ENCODE results near the gene CHSY3.

The CHSY3 gene

GRCh38 chr5:129951039-129951438, 46.8 kb downstream of the CHSY3 start:
- DNase-seq, result no peak

- DNase-seq, result no peak
These were observed 54.3 kb downstream of the CHSY3 start for GRCh38 chr5:129958581-129958980.

GRCh38 chr5:129960831-129961230, 56.6 kb downstream of the CHSY3 start:
- DNase-seq, result no peak

DNA sequence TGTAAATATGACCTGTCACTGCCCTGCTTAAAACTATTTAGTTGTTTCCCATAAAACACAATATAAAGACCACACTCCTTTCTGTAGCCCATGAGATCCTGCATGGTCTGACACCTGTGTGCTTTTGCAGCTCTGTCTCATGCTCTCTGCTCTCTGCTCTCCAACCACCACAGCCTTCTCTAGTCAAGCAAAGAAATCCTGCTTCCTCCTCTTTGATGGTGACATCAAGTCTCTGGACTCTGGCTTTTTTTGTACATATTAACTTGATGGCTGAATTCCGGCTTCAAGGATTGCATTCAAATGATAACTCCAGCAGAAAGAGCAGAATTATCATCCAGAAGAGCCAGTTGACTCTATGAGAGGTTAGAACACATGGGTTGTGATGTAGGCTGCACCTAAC, 58.2 kb downstream of the CHSY3 start:
- DNase-seq, result no peak

DNA sequence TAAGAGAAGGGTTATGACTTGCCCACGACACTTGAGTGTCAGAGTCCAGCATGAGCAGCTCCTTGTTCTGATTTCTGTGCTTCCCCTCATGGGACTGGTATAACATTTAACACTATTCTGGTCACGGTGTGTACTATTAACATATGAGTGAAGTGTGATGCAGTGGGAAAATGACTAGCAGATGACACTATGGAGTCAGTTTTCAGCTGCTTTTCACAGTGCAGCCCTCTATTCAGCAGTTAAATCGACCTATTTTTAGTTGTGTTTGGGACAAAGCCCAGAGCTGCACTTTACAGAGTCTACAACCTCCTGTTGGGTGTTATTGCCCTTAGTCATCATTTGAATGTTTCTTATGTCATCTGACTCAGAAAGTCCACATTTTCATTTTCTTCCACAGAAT, 59.1 kb downstream of the CHSY3 start:
- DNase-seq, result no peak

GRCh38 chr5:129966071-129966470, 61.8 kb downstream of the CHSY3 start:
- no peak for DNase-seq

GRCh38 chr5:129971714-129972113, 67.4 kb downstream of the CHSY3 start:
- DNase-seq, result no peak

DNA sequence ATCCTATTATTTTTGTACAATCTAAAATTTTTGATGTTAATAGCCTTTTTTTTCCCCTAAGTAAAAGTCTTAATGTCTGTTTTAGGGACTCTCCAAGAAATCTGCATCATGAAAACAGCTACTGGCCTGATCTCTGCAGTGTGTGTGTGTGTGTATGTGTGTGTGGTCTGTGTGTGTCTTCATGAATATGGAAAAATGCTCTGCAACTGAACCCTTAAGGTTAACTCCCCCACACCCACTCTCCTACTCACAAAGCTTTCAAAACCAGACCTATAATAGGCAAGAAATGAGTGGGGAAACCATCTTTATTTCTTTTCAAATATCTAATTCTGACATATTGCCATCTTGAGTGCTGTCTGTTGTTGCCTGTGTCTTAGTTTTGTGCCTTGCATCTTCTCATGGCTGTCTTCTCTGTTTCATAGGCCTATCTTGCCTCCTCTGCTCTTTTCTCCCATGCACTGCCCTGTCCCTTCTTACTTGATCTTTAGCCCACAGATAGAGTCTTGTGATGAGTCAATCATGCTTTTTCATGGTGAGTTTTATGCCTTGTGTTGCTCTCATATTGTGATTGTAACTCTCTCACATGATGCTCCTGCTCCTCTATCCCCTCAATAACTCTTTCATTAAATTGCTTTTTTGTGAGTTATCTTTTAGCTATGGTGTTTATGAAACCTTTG, 68.3 kb downstream of the CHSY3 start:
- no peak for DNase-seq

DNA sequence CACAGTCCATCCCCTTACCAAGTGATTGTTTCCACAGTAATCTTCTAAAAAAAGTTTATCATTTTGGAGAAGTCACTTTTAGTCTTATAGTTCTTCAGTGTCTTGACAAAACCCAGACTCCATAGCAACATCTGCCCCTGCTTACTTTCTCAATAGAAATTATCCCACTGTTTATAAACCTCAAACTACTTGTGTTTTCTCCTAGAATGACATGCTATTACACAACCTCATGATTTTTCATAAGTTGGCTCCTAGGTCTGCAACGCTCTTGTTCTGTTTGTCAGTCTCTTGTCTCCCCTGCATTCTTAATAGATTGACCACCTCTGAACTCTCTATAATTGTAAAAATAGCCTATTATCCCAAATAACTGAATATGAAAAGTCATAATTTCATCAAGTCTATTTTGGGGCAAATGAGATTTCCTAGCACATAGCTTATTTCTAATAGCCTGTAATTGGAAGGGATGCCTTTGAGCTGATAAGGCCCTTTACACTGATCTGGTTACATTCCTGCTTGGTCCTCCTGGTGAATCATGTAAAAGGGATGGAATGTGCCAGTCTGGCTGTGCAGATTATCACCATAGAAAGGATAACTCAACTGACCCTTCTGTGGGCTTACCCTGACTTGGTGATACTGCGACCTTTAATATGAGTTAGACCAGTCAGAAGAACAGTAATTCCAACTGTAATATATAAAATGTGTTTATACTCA, 69.6 kb downstream of the CHSY3 start:
- no peak for DNase-seq

- DNase-seq, result no peak
These were observed 73.5 kb downstream of the CHSY3 start for GRCh38 chr5:129977810-129978209.

DNA sequence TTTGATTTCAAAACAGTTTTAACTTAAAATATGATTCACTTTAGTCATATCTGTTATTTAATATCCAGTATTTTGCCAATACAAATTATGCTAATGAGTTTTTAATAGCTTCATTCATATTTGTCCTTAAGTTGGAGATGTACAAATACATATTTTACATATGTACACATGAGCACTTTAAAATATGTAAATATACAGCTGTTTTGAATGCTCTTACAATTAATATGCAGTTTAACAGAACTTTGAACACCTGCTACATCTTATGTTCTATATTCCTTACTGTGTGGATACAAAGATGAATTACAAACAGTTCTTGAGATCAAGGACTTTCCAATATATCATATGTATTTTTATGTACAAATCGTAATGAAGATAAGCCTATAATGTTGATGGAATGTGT, 74.0 kb downstream of the CHSY3 start:
- DNase-seq, result no peak

- DNase-seq, result no peak
These were observed 84.2 kb downstream of the CHSY3 start for GRCh38 chr5:129988453-129988852.

GRCh38 chr5:129991780-129992179, 87.5 kb downstream of the CHSY3 start:
- no peak for DNase-seq

DNA sequence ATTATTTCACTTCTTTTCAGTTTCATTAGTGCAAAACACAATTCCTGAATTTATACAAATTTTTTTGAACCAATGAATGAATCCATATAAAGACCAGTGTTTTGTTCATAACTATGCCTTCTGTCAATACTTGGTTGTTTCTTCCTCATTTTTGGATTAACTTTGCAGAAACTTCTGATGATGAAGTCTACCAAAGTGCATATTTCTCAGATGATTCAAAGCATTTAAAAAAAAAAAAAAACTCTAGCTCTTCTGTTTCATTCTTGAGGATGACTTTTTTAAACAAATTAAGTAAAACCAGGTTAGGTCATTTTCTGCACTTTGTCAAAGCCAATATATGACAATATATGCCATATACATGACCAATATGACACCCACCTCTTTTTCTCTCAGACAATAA, 92.6 kb downstream of the CHSY3 start:
- DNase-seq, result no peak

- no peak for DNase-seq
These were observed 96.2 kb downstream of the CHSY3 start for GRCh38 chr5:130000460-130000859.

DNA sequence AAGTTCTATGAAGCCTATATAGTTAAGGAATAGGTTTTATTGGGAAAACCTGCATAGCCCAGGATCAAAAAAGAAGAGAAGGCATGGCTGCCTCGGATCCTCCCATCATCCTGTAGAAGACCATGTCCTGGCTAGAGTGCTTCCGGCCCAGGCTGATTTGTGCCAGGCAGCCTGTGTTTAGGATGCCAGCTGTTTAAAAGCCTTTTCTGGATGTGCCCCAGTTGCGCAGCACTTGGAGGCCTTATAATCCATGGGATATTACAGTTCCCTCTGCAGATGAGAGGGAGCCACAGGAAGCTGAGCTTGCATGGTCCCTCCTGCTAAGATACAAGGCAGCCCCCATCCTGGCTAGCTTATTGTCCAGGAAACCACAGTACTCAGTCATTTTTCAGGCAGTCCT, 97.9 kb downstream of the CHSY3 start:
- DNase-seq, result no peak

- DNase-seq, result no peak
These were observed 98.6 kb downstream of the CHSY3 start for GRCh38 chr5:130002876-130003275.

- DNase-seq, result no peak
These were observed 107.7 kb downstream of the CHSY3 start for GRCh38 chr5:130011986-130012385.

DNA sequence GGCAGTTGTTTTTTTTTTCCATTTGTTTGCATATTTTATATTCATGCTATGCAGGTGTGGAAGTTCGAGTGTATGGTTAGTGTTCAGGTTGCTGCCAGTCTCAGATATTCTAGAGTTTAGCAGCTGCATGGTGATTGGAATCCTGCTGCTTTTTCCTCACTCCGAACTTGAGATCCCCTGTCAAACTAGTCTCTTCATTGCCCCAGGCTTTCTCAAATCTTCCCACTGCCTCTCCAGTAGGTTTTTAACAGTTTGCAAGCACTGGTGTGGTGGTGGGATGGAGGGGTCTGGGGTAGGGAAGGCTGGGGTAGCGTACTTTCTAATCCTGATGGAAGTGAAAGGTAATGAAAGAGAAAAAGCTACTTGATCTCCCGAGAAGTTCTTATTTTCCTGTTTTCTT, 112.9 kb downstream of the CHSY3 start:
- no peak for DNase-seq

GRCh38 chr5:130018641-130019040, 114.4 kb downstream of the CHSY3 start:
- no peak for DNase-seq

GRCh38 chr5:130021000-130021399, 116.7 kb downstream of the CHSY3 start:
- DNase-seq, result no peak

DNA sequence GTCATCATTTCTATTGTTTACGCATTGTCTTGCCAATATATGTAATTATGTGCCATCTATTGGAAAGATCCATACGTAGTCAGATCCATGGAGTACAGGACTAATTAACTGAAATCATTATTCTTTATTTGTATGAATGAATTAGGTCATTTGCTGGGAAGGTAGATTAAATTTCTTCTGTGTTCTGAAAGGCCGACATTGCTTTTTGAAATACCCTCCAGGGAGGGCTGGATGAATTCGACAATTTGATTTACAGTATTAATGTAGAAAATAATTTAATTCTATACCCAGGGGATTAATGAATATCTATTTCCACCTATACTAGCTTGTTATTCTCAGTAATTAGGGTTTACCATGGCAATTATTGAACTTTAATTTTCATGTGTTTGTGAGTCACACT, 117.6 kb downstream of the CHSY3 start:
- DNase-seq, result no peak

DNA sequence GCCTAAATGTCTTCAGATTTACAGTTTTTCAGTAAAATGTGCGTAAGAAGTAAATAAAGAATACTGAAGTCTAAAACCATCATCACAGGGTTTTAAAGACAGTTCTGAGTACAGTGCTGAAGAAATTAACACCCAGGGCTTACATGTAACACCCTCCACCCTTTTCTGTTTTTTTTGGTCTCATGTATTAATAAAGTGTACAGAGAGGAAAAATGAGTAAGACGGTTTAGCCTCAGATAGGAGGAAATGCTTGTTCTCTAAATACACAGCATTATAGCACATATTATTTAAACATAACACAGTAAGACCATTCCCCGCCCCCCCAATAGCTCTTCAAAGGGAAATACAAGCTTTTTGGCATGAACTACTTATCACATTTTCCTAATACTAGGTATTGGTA, 119.3 kb downstream of the CHSY3 start:
- no peak for DNase-seq

- DNase-seq, result no peak
These were observed 119.7 kb downstream of the CHSY3 start for GRCh38 chr5:130024006-130024405.

- no peak for DNase-seq
These were observed 121.2 kb downstream of the CHSY3 start for GRCh38 chr5:130025511-130025910.
